H9 (cell line): ENCODE results near the gene CHCHD10. TPM values are rescaled to one million over a fixed set of nuclear protein-coding genes. Genes with fewer than 3 reads are reported as not detected.

Source experiments
- DNase-seq: peaks from one replicate; pipeline ENCODE4 v3.0.0-alpha.2; 2017
- H2AFZ ChIP-seq: one replicate; pipeline ENCODE4 v1.6.1; 2013; ENCODE audit warnings: mild to moderate bottlenecking, low read length, control low read depth, moderate library complexity
- H2AK5ac ChIP-seq: 2 replicates; pipeline ENCODE4 v1.6.1; 2013; ENCODE audit warnings: low read length, control low read depth, mixed read lengths; ENCODE audit not compliant: insufficient read length
- H2BK120ac ChIP-seq: one replicate; pipeline ENCODE4 v1.6.1; 2013; ENCODE audit warnings: low read depth, mild to moderate bottlenecking, low read length, control low read depth, inconsistent platforms; ENCODE audit not compliant: poor library complexity, severe bottlenecking
- H2BK12ac ChIP-seq: 2 replicates; pipeline ENCODE4 v1.6.1; 2013; ENCODE audit warnings: low read length, control low read depth, mixed read lengths, low read depth; ENCODE audit not compliant: insufficient read length
- H2BK15ac ChIP-seq: 2 replicates; pipeline ENCODE4 v1.6.1; 2013; ENCODE audit warnings: low read depth, low read length, control low read depth
- H2BK20ac ChIP-seq: one replicate; pipeline ENCODE4 v1.6.1; 2013; ENCODE audit warnings: low read depth, mild to moderate bottlenecking, low read length, control low read depth, inconsistent platforms; ENCODE audit not compliant: poor library complexity, severe bottlenecking
- H2BK5ac ChIP-seq: 2 replicates; pipeline ENCODE4 v1.6.1; 2013; ENCODE audit warnings: low read length, control low read depth, mixed read lengths; ENCODE audit not compliant: insufficient read length
- H3K14ac ChIP-seq: 2 replicates; pipeline ENCODE4 v1.6.1; 2013; ENCODE audit warnings: low read length, control low read depth; ENCODE audit not compliant: insufficient read depth
- H3K18ac ChIP-seq: 2 replicates; pipeline ENCODE4 v1.6.1; 2013; ENCODE audit warnings: low read depth, mild to moderate bottlenecking, mixed read lengths, low read length, control low read depth; ENCODE audit not compliant: insufficient read length
- H3K23ac ChIP-seq: 2 replicates; pipeline ENCODE4 v1.6.1; 2013; ENCODE audit warnings: low read length, control low read depth, mixed read lengths, low read depth; ENCODE audit not compliant: insufficient read length
- H3K23me2 ChIP-seq: 2 replicates; pipeline ENCODE4 v1.6.1; 2013; ENCODE audit warnings: low read depth, mild to moderate bottlenecking, mixed read lengths, low read length, control low read depth; ENCODE audit not compliant: insufficient read length, poor library complexity, severe bottlenecking
- H3K27ac ChIP-seq: 2 replicates; pipeline ENCODE4 v1.5.1; 2013; ENCODE audit warnings: low read length, control low read depth, mixed read lengths, low read depth; ENCODE audit not compliant: insufficient read length
- H3K27me3 ChIP-seq: 2 replicates; pipeline ENCODE4 v1.6.1; 2013; ENCODE audit warnings: low read length, control low read depth, inconsistent platforms; ENCODE audit not compliant: insufficient read depth
- H3K4ac ChIP-seq: 2 replicates; pipeline ENCODE4 v1.6.1; 2013; ENCODE audit warnings: low read depth, mild to moderate bottlenecking, control low read depth, inconsistent platforms, low read length, moderate library complexity
- H3K4me1 ChIP-seq: 2 replicates; pipeline ENCODE4 v1.6.1; 2013; ENCODE audit warnings: low read length, control low read depth, inconsistent platforms; ENCODE audit not compliant: insufficient read depth
- H3K4me2 ChIP-seq: 2 replicates; pipeline ENCODE4 v1.6.1; 2013; ENCODE audit warnings: low read length, control low read depth, mixed read lengths; ENCODE audit not compliant: insufficient read length, insufficient read depth
- H3K56ac ChIP-seq: 2 replicates; pipeline ENCODE4 v1.6.1; 2013; ENCODE audit warnings: low read depth, mild to moderate bottlenecking, mixed read lengths, low read length, control low read depth; ENCODE audit not compliant: insufficient read length
- H3K79me1 ChIP-seq: 2 replicates; pipeline ENCODE4 v1.6.1; 2013; ENCODE audit warnings: low read depth, mild to moderate bottlenecking, moderate library complexity, low read length, control low read depth, inconsistent platforms; ENCODE audit not compliant: insufficient read depth, poor library complexity, severe bottlenecking
- H3K79me2 ChIP-seq: 2 replicates; pipeline ENCODE4 v1.6.1; 2013; ENCODE audit warnings: low read length, control low read depth, inconsistent platforms; ENCODE audit not compliant: insufficient read depth
- H3K9ac ChIP-seq: 2 replicates; pipeline ENCODE4 v1.6.1; 2013; ENCODE audit warnings: low read length, control low read depth, mixed read lengths; ENCODE audit not compliant: insufficient read length; ENCODE audit errors: extremely low read depth
- H3K9me3 ChIP-seq: one replicate; pipeline ENCODE4 v1.6.1; 2013; ENCODE audit warnings: low read depth, low read length, inconsistent platforms; ENCODE audit not compliant: control insufficient read depth
- H3T11ph ChIP-seq: one replicate; pipeline ENCODE4 v1.6.1; 2013; ENCODE audit warnings: mild to moderate bottlenecking, low read length, control low read depth, inconsistent platforms
- H4K20me1 ChIP-seq: one replicate; pipeline ENCODE4 v1.6.1; 2013; ENCODE audit not compliant: control insufficient read depth, insufficient read length, insufficient read depth
- H4K5ac ChIP-seq: 2 replicates; pipeline ENCODE4 v1.6.1; 2013; ENCODE audit warnings: low read depth, mild to moderate bottlenecking, mixed read lengths, low read length, control low read depth; ENCODE audit not compliant: insufficient read length
- H4K8ac ChIP-seq: replicated peaks from 2 replicates; pipeline ENCODE4 v1.6.1; 2013; ENCODE audit warnings: low read length, control low read depth, mixed read lengths, low read depth; ENCODE audit not compliant: insufficient read length
- H4K91ac ChIP-seq: 2 replicates; pipeline ENCODE4 v1.6.1; 2013; ENCODE audit warnings: low read depth, mild to moderate bottlenecking, moderate library complexity, mixed read lengths, low read length, control low read depth; ENCODE audit not compliant: insufficient read length
- H3K27ac Mint-ChIP-seq, 3 experiments: 2 replicates in 2 of 3; 3 replicates in 1 of 3; pipeline ENCODE4 v1.8.0; 2020 to 2021; ENCODE audit warnings: mixed read lengths in 3 of 3, mild to moderate bottlenecking in 1 of 3, moderate library complexity in 1 of 3
- H3K27me3 Mint-ChIP-seq: 2 replicates; pipeline ENCODE4 v1.8.0; 2021; ENCODE audit warnings: low read depth, mild to moderate bottlenecking, moderate library complexity, mixed read lengths
- H3K36me3 Mint-ChIP-seq, 3 experiments: 2 replicates in 2 of 3; 3 replicates in 1 of 3; pipeline ENCODE4 v1.8.0; 2020 to 2021; ENCODE audit warnings: low read depth in 3 of 3, mixed read lengths in 3 of 3; ENCODE audit not compliant: insufficient read depth in 1 of 3
- H3K4me1 Mint-ChIP-seq, 2 experiments: 2 replicates each; pipeline ENCODE4 v1.8.0; 2020; ENCODE audit warnings: mixed read lengths in 2 of 2
- H3K4me3 Mint-ChIP-seq, 2 experiments: 2 replicates in 1 of 2; 3 replicates in 1 of 2; pipeline ENCODE4 v1.8.0; 2020 to 2021; ENCODE audit warnings: mild to moderate bottlenecking in 2 of 2, mixed read lengths in 2 of 2, moderate library complexity in 1 of 2
- H3K9me3 Mint-ChIP-seq, 2 experiments: 2 replicates in 1 of 2; 3 replicates in 1 of 2; pipeline ENCODE4 v1.8.0; 2020; ENCODE audit warnings: mild to moderate bottlenecking in 2 of 2, mixed read lengths in 2 of 2, moderate library complexity in 1 of 2
- CTCF ChIP-seq: fragments of 200-600 bp; sonication (generic); conservative IDR thresholded peaks from 3 replicates; pipeline ENCODE4 v1.8.0; 2021; ENCODE audit warnings: antibody characterized with exemption, mild to moderate bottlenecking
- WGBS: extraction: QIAGEN DNeasy Blood & Tissue Kit; methylation state at CpG from one replicate; pipeline ENCODE4 v1.1.7; 2013; ENCODE audit warnings: missing lambda C conversion rate, low lambda C conversion rate, mixed read lengths; ENCODE audit not compliant: insufficient read length; ENCODE audit errors: extremely low coverage; 5-methylcytosine and 5-hydroxymethylcytosine counted together
- total RNA-seq: library from RNA; stranded (reverse); gene quantifications from 2 replicates; pipeline ENCODE4 v1.2.1, GENCODE V29; 2021

CHCHD10 gene
- total RNA-seq, 1 experiment from 2014 or later = 53.7 TPM

GRCh38 chr22:23782703-23783102 is 14.9 kb upstream of the CHCHD10 start:
- Mint-ChIP-seq H3K4me1 (peaks cover 11 to 14% of the 10 kb centered on the region in 2 experiments), H3K27ac (no peak overlapping the region), H3K9me3 (no peaks in the 10 kb centered on the region), H3K27me3 (no peaks in the 10 kb centered on the region), H3K4me3 (no peak overlapping the region), H3K36me3 (no peaks in the 10 kb centered on the region)
- H3K4ac ChIP-seq = no peak overlapping the region
- no peak overlapping the region for H3K23ac ChIP-seq
- H3K14ac ChIP-seq = no peak overlapping the region
- H3K4me1 ChIP-seq = no peaks in the 10 kb centered on the region
- no peaks in the 10 kb centered on the region for H3K79me2 ChIP-seq
- no peak overlapping the region for H4K5ac ChIP-seq
- no peak overlapping the region for H2BK120ac ChIP-seq
- H3K9me3 ChIP-seq = no peaks in the 10 kb centered on the region
- no peak overlapping the region for H2AFZ ChIP-seq
- H2BK12ac ChIP-seq = no peak overlapping the region
- H4K91ac ChIP-seq = no peak overlapping the region
- H2AK5ac ChIP-seq = no peak overlapping the region
- H4K8ac ChIP-seq = no peak overlapping the region
- no peak overlapping the region for H3K18ac ChIP-seq
- no peak overlapping the region for H2BK20ac ChIP-seq
- DNase-seq = no peak
- no peak overlapping the region for H3T11ph ChIP-seq
- no peak overlapping the region for H3K27ac ChIP-seq
- no peaks in the 10 kb centered on the region for H3K79me1 ChIP-seq
- no peak overlapping the region for H3K4me2 ChIP-seq
- H2BK5ac ChIP-seq = no peak overlapping the region
- no peaks in the 10 kb centered on the region for H3K27me3 ChIP-seq
- peaks cover 2% of the 10 kb centered on the region for H3K23me2 ChIP-seq
- no peak for TF ChIP-seq CTCF
- H2BK15ac ChIP-seq = no peak overlapping the region
- H3K9ac ChIP-seq = no peak overlapping the region
- no peak overlapping the region for H3K56ac ChIP-seq
- H4K20me1 ChIP-seq = no peaks in the 10 kb centered on the region
- no CpG with 5 or more reads among the region's 1 CpG for WGBS
